Esophagus squamous epithelium (tissue), 4 donors: ENCODE measurements around the gene KIF5C.

Source experiments
- POLR2A ChIP-seq, 4 donors: fragments of 450-650 bp; IDR thresholded peaks; one replicate each; pipeline ENCODE4 v1.6.1; 2017; ENCODE audit warnings: antibody characterized with exemption in 4 of 4, mild to moderate bottlenecking in 4 of 4, moderate library complexity in 3 of 4
- TF ChIP-seq, protein P1 (sequence below), 6 experiments: fragments of 450-650 bp in 4 of 6; fragments of 200-600 bp in 2 of 6; sonication (generic) in 2 of 6; IDR thresholded peaks; one replicate each; pipeline ENCODE4 v1.5.1; 2016 to 2019; ENCODE audit warnings: antibody characterized with exemption in 6 of 6, mild to moderate bottlenecking in 4 of 6, moderate library complexity in 4 of 6

DNA sequence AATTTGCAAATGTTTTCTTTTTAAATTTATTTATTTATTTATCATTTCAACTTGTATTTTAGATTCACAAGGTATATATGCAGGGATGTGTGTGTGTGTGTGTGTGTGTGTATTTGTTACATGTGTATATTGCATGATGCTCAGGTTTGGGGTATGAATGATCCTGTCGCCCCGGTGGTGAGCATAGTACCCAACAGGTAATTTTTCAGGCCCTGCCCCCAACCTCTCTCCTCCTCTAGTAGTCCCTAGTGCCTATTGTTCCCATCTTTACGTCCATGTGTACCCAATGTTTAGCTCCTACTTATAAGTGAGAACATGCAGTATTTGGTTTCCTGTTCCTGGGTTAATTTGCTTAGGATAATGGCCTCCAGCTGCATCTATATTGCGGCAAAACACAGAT is 33.0 kb upstream of the KIF5C start:
- TF ChIP-seq, protein P1, sequence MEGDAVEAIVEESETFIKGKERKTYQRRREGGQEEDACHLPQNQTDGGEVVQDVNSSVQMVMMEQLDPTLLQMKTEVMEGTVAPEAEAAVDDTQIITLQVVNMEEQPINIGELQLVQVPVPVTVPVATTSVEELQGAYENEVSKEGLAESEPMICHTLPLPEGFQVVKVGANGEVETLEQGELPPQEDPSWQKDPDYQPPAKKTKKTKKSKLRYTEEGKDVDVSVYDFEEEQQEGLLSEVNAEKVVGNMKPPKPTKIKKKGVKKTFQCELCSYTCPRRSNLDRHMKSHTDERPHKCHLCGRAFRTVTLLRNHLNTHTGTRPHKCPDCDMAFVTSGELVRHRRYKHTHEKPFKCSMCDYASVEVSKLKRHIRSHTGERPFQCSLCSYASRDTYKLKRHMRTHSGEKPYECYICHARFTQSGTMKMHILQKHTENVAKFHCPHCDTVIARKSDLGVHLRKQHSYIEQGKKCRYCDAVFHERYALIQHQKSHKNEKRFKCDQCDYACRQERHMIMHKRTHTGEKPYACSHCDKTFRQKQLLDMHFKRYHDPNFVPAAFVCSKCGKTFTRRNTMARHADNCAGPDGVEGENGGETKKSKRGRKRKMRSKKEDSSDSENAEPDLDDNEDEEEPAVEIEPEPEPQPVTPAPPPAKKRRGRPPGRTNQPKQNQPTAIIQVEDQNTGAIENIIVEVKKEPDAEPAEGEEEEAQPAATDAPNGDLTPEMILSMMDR (IDR thresholded peaks at IDR 0.05), result no peak
- TF ChIP-seq POLR2A (IDR thresholded peaks at IDR 0.05), result no peak
